K562 (cell line): ENCODE results near the gene SLC23A2. TPM values are rescaled to one million over a fixed set of nuclear protein-coding genes. Genes with fewer than 3 reads are reported as not detected.

Experiments
- ATAC-seq: fragments of 200-7000 bp; cut with Tn5 transposase; 3 replicates; pipeline ENCODE4 v1.9.1; 2020; ENCODE audit warnings: moderate library complexity
- BruUV-seq: library from RNA; stranded (reverse); fragments of 400-500 nt; replicated peaks from 2 replicates; lab custom pipeline; 2021; lab: Mats Ljungman, UMichigan
- CTCF ChIA-PET: fragments of 300-600 bp; formaldehyde crosslinking; extraction: SDS; loops from one replicate; lab custom pipeline; 2021; ENCODE audit warnings: low intra/inter-chr PET ratio; lab: Yijun Ruan, JAX
- POLR2A ChIA-PET: fragments of 300-600, 350-650 bp; sonication (Branson Sonifier 250); formaldehyde crosslinking; extraction: SDS; loops from one replicate; lab custom pipeline; 2021; ENCODE audit warnings: antibody characterized with exemption, inconsistent platforms; lab: Yijun Ruan, JAX
- DNase-seq, 4 experiments: peaks; one replicate each; pipeline versions ENCODE4 v3.0.0 to v3.0.0-alpha.2; 2011 to 2018; ENCODE audit warnings: low spot score in 3 of 4, mixed read lengths in 3 of 4; ENCODE audit errors: extremely low read depth in 1 of 4
- FAIRE-seq: peaks from 2 replicates; lab custom pipeline; 2011; peaks lifted over from hg19 to GRCh38; lab: Jason Lieb, UNC
- H2AFZ ChIP-seq: 2 replicates; pipeline ENCODE4 v1.6.0; 2011; ENCODE audit warnings: low read depth, low read length, control low read depth, inconsistent platforms
- H3K27ac ChIP-seq: fragments of 200-600 bp; 3 replicates; pipeline ENCODE4 v1.8.0; 2011; ENCODE audit warnings: low read depth, mild to moderate bottlenecking, control low read depth, inconsistent platforms, low read length, moderate library complexity, mixed read lengths; ENCODE audit errors: extremely low read depth
- H3K27me3 ChIP-seq, 2 experiments: fragments of 300-600 bp in 1 of 2; 2 replicates in 1 of 2; 3 replicates in 1 of 2; pipeline versions ENCODE4 v1.6.0 to v1.8.0; 2011; ENCODE audit warnings: inconsistent platforms in 2 of 2, low read length in 2 of 2, mild to moderate bottlenecking in 1 of 2, mixed read lengths in 1 of 2, moderate library complexity in 1 of 2; ENCODE audit not compliant: control insufficient read depth in 2 of 2, insufficient read depth in 2 of 2
- H3K36me3 ChIP-seq: fragments of 300-600 bp; 3 replicates; pipeline ENCODE4 v1.8.0; 2011; ENCODE audit warnings: mild to moderate bottlenecking, low read length, inconsistent platforms; ENCODE audit not compliant: control insufficient read depth, insufficient read depth
- H3K4me1 ChIP-seq, 2 experiments: fragments of 200-600 bp in 1 of 2; replicated peaks in 1 of 2; 2 replicates in 1 of 2; 3 replicates in 1 of 2; pipeline versions ENCODE4 v1.5.1 to v1.8.0; 2011; ENCODE audit warnings: inconsistent platforms in 2 of 2, low read length in 2 of 2, mild to moderate bottlenecking in 1 of 2, mixed read lengths in 1 of 2, moderate library complexity in 1 of 2; ENCODE audit not compliant: control insufficient read depth in 2 of 2, insufficient read depth in 2 of 2
- H3K4me2 ChIP-seq: 2 replicates; pipeline ENCODE4 v1.6.1; 2011; ENCODE audit warnings: low read length, control low read depth, inconsistent platforms, mixed read lengths; ENCODE audit not compliant: insufficient read depth
- H3K4me3 ChIP-seq: fragments of 200-600 bp; sonication (generic), shearing (Covaris generic); 2 replicates; pipeline ENCODE4 v1.5.1; 2016; ENCODE audit warnings: control low read depth, inconsistent platforms
- H3K79me2 ChIP-seq: fragments of 200-600 bp; 3 replicates; pipeline ENCODE4 v1.8.0; 2011; ENCODE audit warnings: low read length, inconsistent platforms; ENCODE audit not compliant: control insufficient read depth, insufficient read depth
- H3K9ac ChIP-seq, 2 experiments: 2 replicates each; pipeline versions ENCODE4 v1.6.0 to v1.6.1; 2011; ENCODE audit warnings: low read depth in 2 of 2, low read length in 2 of 2, control low read depth in 1 of 2, inconsistent platforms in 1 of 2, mild to moderate bottlenecking in 1 of 2, mixed read lengths in 1 of 2; ENCODE audit not compliant: insufficient read depth in 1 of 2
- H3K9me1 ChIP-seq: one replicate; pipeline ENCODE4 v1.6.0; 2011; ENCODE audit warnings: inconsistent platforms, mild to moderate bottlenecking, low read length, moderate library complexity; ENCODE audit not compliant: control insufficient read depth, insufficient read depth
- H3K9me3 ChIP-seq: replicated peaks from 2 replicates; pipeline ENCODE4 v1.5.1; 2011; ENCODE audit warnings: low read depth, low read length, inconsistent platforms; ENCODE audit not compliant: control insufficient read depth, insufficient read depth
- H4K20me1 ChIP-seq: replicated peaks from 2 replicates; pipeline ENCODE4 v1.6.1; 2011; ENCODE audit warnings: low read length, inconsistent platforms, mixed read lengths; ENCODE audit not compliant: control insufficient read depth, insufficient read depth
- CBFB ChIP-seq: sonication (generic); formaldehyde crosslinking; IDR thresholded peaks from 2 replicates; pipeline ENCODE4 v1.4.0; 2020; ENCODE audit warnings: mild to moderate bottlenecking, missing genetic modification reagents
- CEBPZ ChIP-seq: fragments of 150-350 bp; IDR thresholded peaks from 2 replicates; pipeline ENCODE4 v1.6.1; 2014; ENCODE audit warnings: low read depth, mild to moderate bottlenecking, low read length, borderline replicate concordance
- DDX20 ChIP-seq: fragments of 450-650 bp; IDR thresholded peaks from 2 replicates; pipeline ENCODE4 v1.6.1; 2016; ENCODE audit warnings: missing genetic modification characterization, low read depth, mild to moderate bottlenecking, missing compliant biosample characterization, moderate library complexity
- ESRRA ChIP-seq: fragments of 450-650 bp; IDR thresholded peaks from 2 replicates; pipeline ENCODE4 v1.6.1; 2014; ENCODE audit warnings: low read depth, mild to moderate bottlenecking, moderate library complexity, borderline replicate concordance
- HIVEP1 ChIP-seq: fragments of 250-450 bp; sonication (Bioruptor Pico); IDR thresholded peaks from 2 replicates; pipeline ENCODE4 v1.4.0; 2020; ENCODE audit warnings: mild to moderate bottlenecking
- NFE2L1 ChIP-seq: fragments of 450-650 bp; IDR thresholded peaks from 2 replicates; pipeline ENCODE4 v1.6.1; 2016; ENCODE audit warnings: missing genetic modification characterization, low read depth, mild to moderate bottlenecking, missing compliant biosample characterization, moderate library complexity, borderline replicate concordance
- PTTG1 ChIP-seq: fragments of 450-650 bp; IDR thresholded peaks from 2 replicates; pipeline ENCODE4 v1.6.1; 2016; ENCODE audit warnings: low read depth, mild to moderate bottlenecking, missing genetic modification characterization, missing compliant biosample characterization
- PYGO2 ChIP-seq: fragments of 450-650 bp; IDR thresholded peaks from 2 replicates; pipeline ENCODE4 v1.6.1; 2016; ENCODE audit warnings: mild to moderate bottlenecking, missing genetic modification characterization, moderate library complexity, missing compliant biosample characterization
- SMARCC2 ChIP-seq: fragments of 450-650 bp; IDR thresholded peaks from 2 replicates; pipeline ENCODE4 v1.6.1; 2017; ENCODE audit warnings: antibody characterized with exemption, moderate library complexity, mild to moderate bottlenecking, low read depth
- YBX1 ChIP-seq: fragments of 450-650 bp; IDR thresholded peaks from 2 replicates; pipeline ENCODE4 v1.7.1; 2016; ENCODE audit warnings: mild to moderate bottlenecking
- ZEB2 ChIP-seq: fragments of 450-650 bp; IDR thresholded peaks from 2 replicates; pipeline ENCODE4 v1.6.1; 2016
- ZFP36 ChIP-seq: fragments of 150-350 bp; IDR thresholded peaks from 2 replicates; pipeline ENCODE4 v1.6.1; 2018; ENCODE audit warnings: low read length, low read depth; ENCODE audit not compliant: partially characterized antibody
- ZNF143 ChIP-seq: sonication (generic); formaldehyde crosslinking; IDR thresholded peaks from 2 replicates; pipeline ENCODE4 v1.9.0; 2022; ENCODE audit warnings: mild to moderate bottlenecking, missing genetic modification reagents
- ZNF23 ChIP-seq: fragments of 250-450 bp; sonication (Bioruptor Pico); IDR thresholded peaks from 2 replicates; pipeline ENCODE4 v1.4.0; 2020; ENCODE audit warnings: mild to moderate bottlenecking
- ZNF444 ChIP-seq: fragments of 250-450 bp; sonication (Bioruptor Pico); IDR thresholded peaks from 2 replicates; pipeline ENCODE4 v1.4.0; 2020; ENCODE audit warnings: mild to moderate bottlenecking, moderate library complexity
- ZNF511 ChIP-seq: sonication (generic); formaldehyde crosslinking; IDR thresholded peaks from 2 replicates; pipeline ENCODE4 v1.8.0; 2022; ENCODE audit warnings: mild to moderate bottlenecking, missing genetic modification reagents
- WGBS: fragments of 100-300 bp; shearing (Covaris generic); methylation state at CpG from one replicate; pipeline ENCODE4 v1.1.6; 2016; ENCODE audit warnings: low coverage, mixed read lengths; ENCODE audit not compliant: insufficient coverage; ENCODE audit errors: missing lambda C conversion rate; 5-methylcytosine and 5-hydroxymethylcytosine counted together
- in situ Hi-C: fragments of 300-500 bp; cut with MboI; formaldehyde crosslinking; loops from 4 replicates; pipeline ENCODE4 v1.15.0; 2018; ENCODE audit warnings: inconsistent platforms, mixed read lengths
- intact Hi-C: fragments of 100-400 bp; cut with micrococcal nuclease; formaldehyde crosslinking; loops from 2 replicates; pipeline ENCODE4 v1.14.2; 2022
- polyA plus RNA-seq, 8 experiments: library from polyadenylated mRNA; depleted of rRNA in 4 of 8; stranded (reverse) in 5 of 8; unstranded in 3 of 8; fragments of >200 nt; fragmentation: Nextera tagmentation in 2 of 8; fragmentation: Illumina TruSeq in 1 of 8; extraction: Ambion mirVana in 2 of 8; extraction: Trizol in 1 of 8; gene quantifications; 2 replicates each; pipeline versions ENCODE4 v1.2.1 to v1.2.3, GENCODE V29; 2011 to 2014; ENCODE audit warnings: inconsistent platforms in 1 of 8, missing spikeins in 1 of 8
- total RNA-seq, 7 experiments: library from RNA; depleted of rRNA in 6 of 7; stranded (reverse); fragments of >200 nt in 6 of 7; fragmentation: Illumina TruSeq in 2 of 7; extraction: Trizol in 2 of 7; gene quantifications; 2 replicates each; pipeline versions ENCODE4 v1.2.1 to v1.2.3, GENCODE V29; 2011 to 2021; ENCODE audit warnings: low replicate concordance in 1 of 7

Gene SLC23A2
- total and polyA plus RNA-seq, 9 of the 15 experiments (the other 6 are each of a cell fraction or from before 2014, with no cell fraction given), result 0.39 to 6.7 (median 3.2) TPM

GRCh38 chr20:5046656-5047339 is 45.5 kb upstream of the SLC23A2 start (continued):
- TF ChIP-seq ESRRA (0 out of 2 replicates have a peak, but pooled peaks have one; percentile 19), ZNF511 (CRISPR knock-in tag) (no peak), PTTG1 (tag) (no peak), PYGO2 (tag) (no peak), HIVEP1 (no peak)

- Histone ChIP-seq H3K4me3 (no peak overlapping the region), H3K27ac (no peak overlapping the region), H3K36me3 (no peaks in the 10 kb centered on the region), H3K4me2 (no peak overlapping the region), H3K9ac (no peak overlapping the region), H2AFZ (no peak overlapping the region), H3K9me1 (no peaks in the 10 kb centered on the region), H3K27me3 (peaks cover 0 to 8% of the 10 kb centered on the region in 2 experiments; a peak in 2 of 5 replicates), H3K9me3 (no peaks in the 10 kb centered on the region), H3K79me2 (no peaks in the 10 kb centered on the region), H4K20me1 (no peaks in the 10 kb centered on the region), H3K4me1 (no peaks in the 10 kb centered on the region)
- FAIRE-seq (no peak), DNase-seq (no peak), ATAC-seq (no peak)
- 0% methylated on average over 3 of the region's 3 CpGs for WGBS
- in situ Hi-C loops, result no loop called here
- no TSS peak for BruUV-seq
- CTCF ChIA-PET, result no interaction called here
- intact Hi-C loops, result no loop called here
- POLR2A ChIA-PET, result no interaction called here
- TF ChIP-seq CEBPZ (no peak), ZNF23 (CRISPR knock-in tag) (no peak), NFE2L1 (tag) (no peak), DDX20 (tag) (no peak), ZNF143 (CRISPR knock-in tag) (no peak), ZFP36 (no peak), YBX1 (no peak), ZNF444 (CRISPR knock-in tag) (no peak), ZEB2 (no peak), SMARCC2 (no peak), CBFB (CRISPR knock-in tag) (no peak)
These were observed 44.6 kb upstream of the SLC23A2 start for GRCh38 chr20:5045906-5046305.
